GM21515 (cell line): ENCODE results near the gene RHEB.

Source experiments
- ATAC-seq: cut with Tn5 transposase; IDR thresholded peaks from one replicate; pipeline ENCODE4 v1.9.1; 2021; ENCODE audit not compliant: unreplicated experiment

Gene RHEB

DNA sequence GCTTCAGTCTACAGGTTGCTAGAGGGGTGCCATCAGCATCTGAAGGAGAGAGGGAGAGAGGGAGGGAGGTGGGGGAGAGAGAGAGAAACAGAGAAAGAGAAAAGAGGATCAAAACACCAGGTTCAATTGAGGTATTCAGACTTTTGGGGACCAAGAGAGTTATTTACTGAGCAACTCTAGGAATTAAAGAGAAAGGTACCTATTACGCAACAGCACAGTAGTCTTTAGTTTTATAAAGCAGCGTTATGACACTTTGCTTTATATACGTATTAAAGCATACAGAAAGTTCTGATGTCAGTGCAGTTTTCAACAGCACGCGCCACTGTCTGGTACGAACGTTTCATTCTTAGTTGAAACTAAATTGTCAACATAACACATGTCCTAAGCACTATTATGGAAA, 41.8 kb downstream of the RHEB start:
- ATAC-seq, result no peak

DNA sequence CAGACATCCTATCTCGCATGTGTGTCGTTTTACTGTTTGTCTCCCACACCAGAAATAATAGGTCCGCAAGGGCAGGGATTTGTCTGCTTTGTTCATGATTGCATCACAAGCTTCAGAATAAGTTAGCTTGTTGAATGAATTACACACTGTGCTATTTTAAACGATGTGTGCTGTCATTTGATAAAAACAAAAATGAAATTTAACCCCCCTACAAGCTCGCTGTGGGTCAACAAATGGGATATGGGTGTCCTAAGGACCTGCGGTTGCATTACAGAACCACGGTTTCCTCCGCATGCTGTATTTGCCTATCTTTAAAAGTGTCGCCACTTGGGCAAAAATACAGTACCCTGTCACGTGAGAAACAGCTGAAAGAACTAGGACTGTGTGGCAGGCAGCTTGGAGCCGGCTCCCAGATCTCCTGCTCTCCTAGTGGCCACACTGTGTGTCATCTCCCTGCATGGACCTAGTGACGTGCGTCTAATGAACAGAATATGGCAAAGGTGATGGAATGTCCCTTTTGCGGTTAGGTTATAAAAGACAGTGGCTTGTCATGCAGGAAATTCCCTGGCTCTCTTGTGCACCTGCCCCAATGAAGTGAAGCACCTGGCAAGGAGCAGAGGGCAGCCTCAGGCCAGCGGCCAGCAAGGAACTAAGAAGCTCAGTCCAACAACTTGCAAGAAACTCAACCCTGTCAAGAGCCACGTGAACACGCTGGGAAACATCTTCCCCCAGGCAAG, 46.9 kb downstream of the RHEB start:
- peak; percentile 38 for ATAC-seq

DNA sequence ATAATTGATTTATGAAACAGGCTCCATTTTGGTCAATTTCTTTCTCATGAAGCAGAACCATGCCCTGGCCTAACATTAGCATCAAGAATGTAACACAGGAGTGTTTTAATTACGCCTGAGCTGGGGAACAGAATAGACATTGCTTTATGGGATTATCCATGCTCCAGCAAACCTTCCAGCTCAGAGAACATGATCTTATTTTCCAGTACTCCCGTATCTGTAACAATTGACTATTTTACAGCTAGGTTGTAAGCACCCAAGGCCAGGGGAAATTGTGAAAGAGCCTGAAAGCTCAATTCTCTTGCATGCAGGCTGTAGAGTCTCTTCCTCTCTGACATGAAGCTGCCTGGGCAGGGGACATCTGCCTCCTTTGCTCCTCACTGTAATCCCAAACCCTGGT, 49.0 kb downstream of the RHEB start:
- ATAC-seq, result no peak

DNA sequence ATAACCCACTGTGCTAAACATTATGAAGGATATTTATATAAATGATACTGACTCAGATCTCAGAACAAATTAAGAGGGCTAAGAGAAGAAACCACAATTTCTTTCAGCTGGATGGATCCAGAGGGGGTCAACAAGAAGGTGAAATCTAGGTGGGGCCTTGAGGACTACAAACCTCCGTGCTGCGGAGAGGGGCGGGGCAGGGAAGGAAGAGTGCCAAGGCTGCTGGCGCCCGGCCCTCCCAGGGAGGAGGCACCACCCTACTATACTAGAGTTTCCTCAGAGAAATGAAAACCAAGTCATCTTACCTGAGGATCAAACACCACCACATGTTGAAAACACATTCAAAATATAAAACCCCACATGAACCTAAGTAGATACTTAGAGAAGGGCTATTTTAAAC, 50.4 kb downstream of the RHEB start:
- no peak for ATAC-seq

DNA sequence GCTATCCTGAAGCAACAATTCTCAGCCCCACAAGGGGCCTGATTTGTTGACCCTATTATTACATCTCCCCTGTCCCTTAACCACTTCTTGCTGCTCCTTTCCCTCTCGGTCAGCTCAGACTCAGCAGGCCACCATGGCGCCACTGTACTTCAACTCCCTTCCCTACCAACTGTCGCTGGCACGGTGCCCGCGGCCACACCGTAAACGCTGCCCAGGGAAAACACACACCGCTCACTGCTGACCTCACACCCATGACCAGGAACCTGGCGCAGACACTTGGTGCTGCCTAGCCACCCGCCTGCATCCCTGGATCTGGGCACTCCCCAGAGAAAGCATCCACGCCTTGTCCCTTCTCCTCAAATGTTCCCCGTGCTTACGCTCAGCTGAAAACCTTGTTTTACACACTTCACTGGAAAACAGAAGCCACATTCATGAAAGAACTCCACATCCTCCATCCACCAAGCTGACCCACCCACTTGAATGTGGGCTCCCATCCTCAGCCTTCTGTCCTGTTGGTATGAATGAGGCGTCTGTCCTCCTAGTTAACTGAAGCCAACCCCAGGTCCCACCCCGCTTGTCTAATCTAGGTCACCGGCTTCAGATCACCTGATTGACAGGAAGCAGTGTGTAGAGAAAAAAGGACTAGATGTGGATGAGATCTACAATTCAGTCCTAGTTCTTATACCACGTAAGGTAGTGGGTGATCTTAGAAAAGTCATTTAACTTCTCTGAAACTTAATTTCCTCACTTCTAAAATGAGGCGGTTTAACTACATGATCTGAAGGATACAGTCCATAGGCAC, 51.3 kb downstream of the RHEB start:
- no peak for ATAC-seq

DNA sequence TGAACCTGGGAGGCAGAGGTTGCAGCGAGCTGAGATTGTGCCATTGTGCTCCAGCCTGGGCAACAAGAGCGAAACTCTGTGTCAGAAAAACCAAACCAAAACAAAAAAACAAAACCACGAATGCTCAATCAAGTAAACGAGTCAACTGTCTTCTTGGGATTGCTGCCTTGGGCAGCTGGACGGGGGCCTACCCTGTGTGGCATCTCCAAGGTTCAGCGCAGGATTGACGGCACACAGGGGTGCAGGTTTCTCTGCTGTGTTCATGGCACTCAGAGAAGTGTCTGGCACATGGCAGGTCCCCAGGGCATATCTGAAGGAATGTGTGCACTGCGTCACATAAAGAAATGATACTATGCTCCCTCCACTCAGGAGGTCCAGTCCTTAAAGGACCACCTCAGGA, 54.5 kb downstream of the RHEB start:
- ATAC-seq, result no peak

DNA sequence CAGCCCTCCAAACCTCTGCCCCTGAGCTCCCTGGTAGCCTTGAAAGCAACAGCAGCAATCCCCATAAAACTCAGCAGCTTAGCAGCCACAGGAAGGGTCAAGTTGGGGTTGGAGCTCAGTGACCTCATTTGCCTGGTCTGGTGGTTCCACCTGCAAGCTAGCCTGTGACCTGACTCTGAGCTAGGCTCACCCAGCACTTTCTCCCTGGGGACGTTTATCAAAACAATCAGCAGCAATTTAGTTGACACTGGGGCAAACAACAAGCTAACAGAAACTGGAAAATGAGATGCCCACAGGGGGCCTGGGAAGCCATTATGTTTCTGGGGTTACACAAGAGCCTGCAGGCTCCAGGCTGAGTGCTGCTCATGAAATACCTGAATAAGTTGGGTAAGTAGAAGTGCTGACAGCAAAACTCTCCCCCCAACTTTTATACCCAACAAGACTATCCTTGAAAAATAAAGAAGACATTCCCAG, 57.4 kb downstream of the RHEB start:
- no peak for ATAC-seq

DNA sequence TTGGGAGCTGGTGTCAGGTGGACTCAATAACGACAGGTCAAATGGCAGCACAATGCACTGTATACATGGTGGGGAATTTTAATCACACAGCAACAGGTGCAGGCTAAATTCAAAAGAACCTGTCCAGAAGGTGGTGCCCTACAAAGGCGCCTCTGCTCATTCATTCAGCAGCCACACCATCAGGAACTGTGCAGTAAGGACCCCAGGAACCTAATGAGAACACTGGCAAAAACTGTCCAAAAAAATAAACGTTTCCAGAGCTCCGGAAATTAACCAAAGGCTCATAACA, 57.8 kb downstream of the RHEB start:
- ATAC-seq, result no peak

DNA sequence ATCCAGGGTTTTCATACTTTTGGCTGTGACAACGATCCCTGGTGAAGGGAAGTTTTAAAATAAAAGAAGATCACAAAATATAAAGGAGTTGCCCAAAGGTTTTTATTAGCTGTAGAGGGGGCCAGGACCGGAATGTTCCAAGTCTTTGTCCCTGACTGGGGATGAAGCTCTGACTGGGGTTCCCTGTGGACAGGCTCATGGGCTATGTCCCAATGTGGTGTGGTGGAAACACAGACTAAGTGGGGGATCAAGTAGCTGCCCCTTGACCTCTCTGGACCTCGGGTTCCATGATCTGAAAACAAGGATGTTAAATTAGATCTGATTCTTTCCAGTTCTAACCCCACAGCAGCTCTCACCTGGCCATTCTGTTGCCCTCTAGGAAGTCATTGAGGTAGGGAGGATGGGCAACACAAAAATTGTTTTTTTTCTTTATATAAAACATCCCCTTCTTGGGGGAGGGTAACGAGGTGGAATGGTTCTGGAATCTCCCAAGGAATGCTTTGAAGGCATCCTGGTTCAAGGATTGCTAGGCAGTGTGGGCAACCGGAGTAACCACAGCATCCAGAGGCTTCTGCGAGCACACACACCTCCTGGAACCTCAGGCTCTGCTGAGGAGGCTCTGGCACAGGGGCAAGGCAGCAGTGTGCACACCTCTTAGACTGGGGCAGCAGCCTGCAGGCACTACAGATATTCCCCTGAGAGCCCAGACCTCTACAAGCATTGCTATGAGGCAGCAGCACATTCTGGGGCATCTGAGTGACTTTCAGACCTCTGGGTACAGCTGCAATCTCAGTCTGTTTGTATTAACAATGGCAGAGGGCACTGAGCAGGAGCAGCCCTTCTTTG, 58.4 kb downstream of the RHEB start:
- ATAC-seq, result no peak

DNA sequence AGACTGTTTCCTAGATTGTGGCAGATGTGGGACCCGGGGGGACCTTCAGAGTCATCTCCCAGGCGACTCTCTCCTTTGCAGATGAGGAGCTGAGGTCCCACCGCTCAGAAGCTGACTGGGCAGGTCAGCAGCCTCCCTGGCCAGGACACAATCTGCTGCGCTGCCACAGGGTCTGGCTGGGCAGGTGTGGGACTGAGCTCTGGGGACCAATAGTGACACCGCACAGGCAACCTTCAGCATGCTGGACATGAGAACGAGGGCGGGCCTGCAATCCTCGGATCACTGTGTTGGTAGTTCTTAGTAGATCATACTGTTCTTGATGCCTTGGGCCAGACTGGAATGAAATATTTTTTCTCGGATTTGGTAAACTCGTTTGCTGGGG, 59.2 kb downstream of the RHEB start:
- no peak for ATAC-seq

DNA sequence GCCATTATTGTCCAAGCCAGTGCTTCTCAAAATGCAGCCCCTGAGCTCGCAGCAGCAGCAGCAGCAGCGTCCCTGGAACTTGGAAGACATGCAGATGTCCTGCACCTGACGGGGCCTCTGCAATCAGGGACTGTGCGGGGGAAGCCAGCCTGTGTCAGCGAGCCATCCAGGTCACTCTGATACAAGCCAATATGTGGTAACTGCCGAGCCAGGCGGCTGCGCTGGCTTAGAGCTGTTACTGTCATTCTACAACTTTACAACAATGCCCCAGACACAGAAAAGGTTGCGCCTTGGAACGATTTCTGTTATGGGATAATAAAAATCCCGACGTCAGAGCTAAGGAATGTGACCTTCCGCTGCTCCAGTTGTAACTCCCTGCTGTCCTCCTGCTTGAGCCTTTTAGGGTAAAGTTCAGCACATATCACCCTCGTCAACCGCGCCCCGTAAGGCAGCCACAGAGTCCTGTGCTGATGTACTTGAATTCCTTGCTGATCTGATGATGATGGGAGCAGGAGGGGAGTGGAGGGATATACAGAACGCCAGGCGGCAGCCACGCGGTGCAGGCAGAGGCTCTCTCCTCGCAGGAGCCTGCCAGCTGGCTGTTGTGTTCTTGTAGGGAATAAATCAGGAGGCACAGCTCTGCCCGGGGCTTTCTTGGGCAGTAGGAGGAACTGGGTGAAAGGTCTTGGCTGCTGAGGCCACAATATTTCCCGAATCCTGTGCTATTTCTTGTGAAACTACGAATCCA, 59.8 kb downstream of the RHEB start:
- no peak for ATAC-seq

DNA sequence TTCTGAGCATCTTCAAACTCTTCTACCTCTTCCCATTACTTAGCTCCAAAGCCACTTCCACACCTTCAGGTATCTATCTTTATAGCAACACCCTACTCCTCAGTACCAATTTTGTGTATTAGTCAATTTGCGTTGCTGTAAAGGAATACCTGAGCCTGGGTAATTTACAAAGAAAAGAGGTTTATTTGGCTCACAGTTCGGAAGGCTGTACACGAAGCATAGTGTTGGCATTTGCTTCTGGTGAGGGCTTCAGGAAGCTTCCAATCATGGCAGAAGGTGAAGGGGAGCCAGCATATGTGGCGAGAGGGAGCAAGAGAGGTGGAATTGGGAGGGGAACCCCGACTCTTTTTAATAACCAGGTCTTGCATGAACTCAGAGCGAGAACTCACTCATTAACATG, 62.2 kb downstream of the RHEB start:
- ATAC-seq, result no peak

DNA sequence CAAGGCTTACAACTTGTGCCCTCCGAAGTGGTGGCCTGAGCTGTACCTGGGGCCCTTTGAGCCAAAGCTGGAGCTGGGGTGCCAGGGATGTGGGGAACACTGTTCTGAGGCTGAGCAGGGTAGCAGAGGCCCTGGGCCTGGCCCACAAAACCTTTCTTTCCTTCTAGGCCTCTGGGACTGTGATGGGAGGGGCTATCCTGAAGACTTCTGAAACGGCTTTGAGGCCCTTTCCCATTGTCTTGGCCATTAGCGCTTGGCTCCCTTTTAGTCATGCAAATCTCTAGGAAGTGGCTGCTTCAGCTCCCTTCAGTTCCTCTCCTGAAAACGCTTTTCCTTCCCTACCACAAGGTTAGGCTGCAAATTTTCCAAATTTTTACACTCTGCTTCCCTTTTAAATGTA, 62.9 kb downstream of the RHEB start:
- no peak for ATAC-seq

DNA sequence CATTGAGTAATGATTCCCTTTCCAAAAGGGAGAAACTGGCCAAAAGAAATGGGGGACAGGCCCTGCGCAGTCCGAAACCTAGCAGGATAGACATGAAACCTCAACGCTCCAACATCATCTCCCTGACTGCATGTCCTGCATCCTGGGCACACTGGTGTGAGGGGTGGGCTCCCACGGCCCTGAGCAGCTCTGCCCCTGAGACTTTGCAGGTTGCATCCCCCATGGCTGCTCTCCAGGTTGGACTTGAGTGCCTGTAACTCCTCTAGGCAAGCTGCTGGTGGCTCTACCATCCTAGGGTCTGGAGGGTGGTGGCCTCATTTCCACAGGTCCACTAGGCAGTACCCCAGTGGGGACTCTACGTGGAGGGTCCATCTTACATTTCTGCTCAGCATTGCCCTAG, 63.4 kb downstream of the RHEB start:
- ATAC-seq, result no peak

DNA sequence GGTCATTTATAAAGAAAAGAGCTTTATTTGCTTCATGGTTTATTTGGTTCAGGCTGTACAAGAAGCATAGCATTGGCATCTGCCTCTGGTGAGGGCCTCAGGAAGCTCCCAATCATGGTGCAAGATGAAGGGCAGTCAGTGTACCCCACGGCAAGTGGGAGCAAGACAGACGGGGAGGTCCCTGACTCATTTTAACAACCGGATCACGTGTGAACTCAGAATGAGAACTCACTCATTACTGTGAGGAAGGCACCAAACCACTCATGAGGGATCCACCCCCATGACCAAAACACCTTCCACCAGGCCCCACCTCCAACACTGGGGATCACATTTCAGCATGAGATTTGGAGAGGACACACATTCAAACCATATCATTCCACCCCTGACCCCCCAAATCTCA, 64.0 kb downstream of the RHEB start:
- no peak for ATAC-seq

DNA sequence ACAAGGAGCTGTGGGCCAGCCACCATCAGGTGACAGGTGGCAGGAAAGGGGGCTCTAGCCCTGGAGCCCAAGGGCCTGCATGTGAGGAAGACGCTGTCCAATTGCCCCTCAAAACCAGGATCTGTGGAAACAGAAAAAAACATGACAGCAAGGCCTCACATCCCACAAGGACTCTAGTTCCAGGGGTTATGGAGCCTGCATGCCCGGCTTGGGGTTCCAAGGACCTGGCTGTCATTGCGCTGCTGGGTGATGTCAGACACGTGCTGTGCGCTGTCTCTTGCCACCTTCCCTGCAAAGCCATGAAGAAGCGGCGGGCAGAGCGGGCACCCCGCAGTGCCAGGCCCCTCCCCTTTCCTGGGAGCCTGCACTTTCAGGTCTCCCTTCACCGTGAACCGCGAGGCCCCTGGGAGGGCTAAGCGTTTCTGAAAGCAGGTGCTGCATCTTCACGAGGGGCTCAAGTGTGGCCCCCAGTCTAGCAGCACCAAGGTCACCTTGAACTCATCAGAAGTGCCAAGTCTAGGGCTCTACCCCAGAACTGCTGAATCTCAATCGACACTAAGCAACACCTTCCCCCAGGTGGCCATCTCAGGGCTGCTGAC, 64.7 kb downstream of the RHEB start:
- no peak for ATAC-seq

DNA sequence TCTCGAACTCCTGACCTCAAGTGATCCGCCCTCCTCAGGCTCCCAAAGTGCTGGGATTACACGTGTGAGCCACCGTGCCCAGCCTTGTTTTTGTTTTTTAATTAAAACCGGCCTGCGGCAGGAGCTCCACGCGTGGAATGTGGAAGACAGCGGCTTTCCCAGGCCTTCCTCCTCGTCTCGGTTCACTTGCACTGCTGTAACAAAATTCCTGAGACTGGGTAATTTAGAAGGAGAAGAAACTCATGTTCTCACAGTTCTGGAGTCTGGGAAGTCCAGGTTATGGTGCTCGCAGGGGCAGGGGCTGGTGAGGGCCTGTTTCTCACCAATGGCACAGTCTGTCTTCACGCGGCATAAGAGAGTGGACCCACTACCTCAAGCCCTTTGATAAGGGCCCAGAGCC, 65.4 kb downstream of the RHEB start:
- no peak for ATAC-seq

DNA sequence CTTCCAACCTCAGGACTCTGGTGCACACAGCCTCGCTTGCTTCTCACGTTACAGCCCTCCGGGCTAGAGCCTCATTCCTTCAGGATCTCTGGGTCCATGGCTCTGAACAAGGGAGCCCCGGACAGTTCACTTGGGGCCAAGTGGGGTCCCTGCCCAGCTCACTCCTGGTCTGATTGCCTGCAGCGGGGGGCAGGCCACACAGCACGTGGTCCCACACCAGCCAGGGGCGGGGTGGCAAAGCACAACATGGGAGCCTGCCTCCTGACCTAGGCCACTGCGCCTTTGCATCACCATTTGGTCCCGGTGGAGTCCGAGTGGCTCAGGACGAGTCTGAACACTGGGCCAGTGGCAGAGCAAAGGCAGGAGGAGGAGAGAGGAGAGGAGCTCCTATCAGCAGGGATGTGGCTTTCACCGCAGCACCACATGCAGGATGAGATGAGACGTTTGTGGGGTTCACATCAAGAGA, 66.3 kb downstream of the RHEB start:
- ATAC-seq, result no peak

DNA sequence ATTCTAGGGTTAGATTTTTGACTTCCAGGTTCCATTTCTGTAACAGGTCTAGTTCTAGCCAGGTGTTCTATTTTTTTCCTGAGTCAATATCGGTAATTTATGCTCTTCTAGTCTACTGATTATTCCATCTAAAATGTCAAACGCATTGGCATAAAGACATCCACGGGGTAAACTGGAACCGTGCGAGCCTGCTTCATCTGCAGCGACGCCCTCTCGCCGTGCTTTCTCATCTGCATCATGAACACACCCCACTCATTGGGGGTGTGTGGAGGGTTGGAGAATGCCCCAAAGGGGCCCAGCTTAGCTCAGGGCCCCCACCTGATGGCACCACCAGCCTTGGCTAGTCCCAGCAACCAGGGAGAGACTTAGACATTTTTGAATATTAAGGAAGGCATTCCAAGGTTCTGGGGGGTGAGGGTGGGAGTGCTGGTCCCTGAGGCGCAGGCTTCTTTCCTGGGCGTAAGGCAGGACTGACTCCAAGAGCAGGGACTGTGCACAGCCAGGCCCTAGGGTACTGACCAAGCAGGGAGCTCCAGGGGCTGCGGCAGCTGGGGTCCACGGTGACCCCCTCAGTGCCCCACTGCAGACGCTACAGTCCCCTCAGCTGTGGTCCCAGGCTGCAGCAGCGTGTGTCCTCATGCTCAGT, 66.9 kb downstream of the RHEB start:
- ATAC-seq, result no peak
